RPMI7951 (cell line): ENCODE data around the gene CD59. TPM values are rescaled to one million over a fixed set of nuclear protein-coding genes. Genes with fewer than 3 reads are reported as not detected.
"Not testable (repeated sequence)": the region's sequence is repeated elsewhere in the genome, so short reads cannot be mapped to it uniquely, and the experiment has no call there.

Experiments used
- DNase-seq: peaks from one replicate; pipeline ENCODE4 v3.0.0-alpha.2; 2012; ENCODE audit warnings: low read depth
- total RNA-seq: library from RNA; depleted of rRNA; stranded (reverse); fragments of >200 nt; shearing (Covaris generic); gene quantifications from 2 replicates; pipeline ENCODE4 v1.2.3, GENCODE V29; 2014

The CD59 gene
- total RNA-seq, 1 experiment from 2014 or later = 118 TPM

GRCh38 chr11:33713151-33713855 lies 22.9 kb downstream of the CD59 start:
- DNase-seq = no peak

- no peak for DNase-seq
These were observed 23.8 kb downstream of the CD59 start for GRCh38 chr11:33712436-33712835.

GRCh38 chr11:33709466-33709865 lies 26.8 kb downstream of the CD59 start:
- DNase-seq = no peak

GRCh38 chr11:33708985-33709384 lies 27.2 kb downstream of the CD59 start:
- no peak for DNase-seq

- DNase-seq = not testable (repeated sequence)
These were observed 28.4 kb downstream of the CD59 start for GRCh38 chr11:33707831-33708230.

- DNase-seq = no peak
These were observed 29.3 kb downstream of the CD59 start for GRCh38 chr11:33706966-33707365.

- DNase-seq = no peak
These were observed 29.7 kb downstream of the CD59 start for GRCh38 chr11:33706546-33706945.

- DNase-seq = peak; percentile 50
These were observed 31.8 kb downstream of the CD59 start for GRCh38 chr11:33704240-33705002.

GRCh38 chr11:33703788-33704187 lies 32.4 kb downstream of the CD59 start:
- DNase-seq = no peak

GRCh38 chr11:33703234-33703633 lies 33.0 kb downstream of the CD59 start:
- DNase-seq = no peak

GRCh38 chr11:33701302-33702230 lies 34.7 kb downstream of the CD59 start:
- peak; percentile 72 for DNase-seq

GRCh38 chr11:33700502-33701271 lies 35.5 kb downstream of the CD59 start, which contains the start of gene C11orf91:
C11orf91 (minus strand) TSS chr11:33700826; CDS start chr11:33700740, 86 bp downstream.
- peak; percentile 89 for DNase-seq

GRCh38 chr11:33700063-33700501 lies 36.1 kb downstream of the CD59 start:
- no peak for DNase-seq

- no peak for DNase-seq
These were observed 36.6 kb downstream of the CD59 start for GRCh38 chr11:33699515-33700062.

GRCh38 chr11:33698921-33699320 lies 37.3 kb downstream of the CD59 start:
- DNase-seq = no peak

GRCh38 chr11:33697997-33698396 lies 38.2 kb downstream of the CD59 start:
- DNase-seq = no peak

- DNase-seq = no peak
These were observed 39.1 kb downstream of the CD59 start for GRCh38 chr11:33696931-33697638.

- DNase-seq = no peak
These were observed 39.8 kb downstream of the CD59 start for GRCh38 chr11:33696411-33696810.

GRCh38 chr11:33695051-33695566 lies 41.1 kb downstream of the CD59 start:
- DNase-seq = no peak
